H1 (cell line): ENCODE data around the gene AP2A2. TPM values are rescaled to one million over a fixed set of nuclear protein-coding genes. Genes with fewer than 3 reads are reported as not detected.

Experiments
- CTCF ChIA-PET: fragments of 300-600 bp; sonication (Branson Sonifier 250); formaldehyde crosslinking; loops from one replicate; lab custom pipeline; 2021; ENCODE audit not compliant: partially characterized antibody; lab: Charles Lee
- POLR2A ChIA-PET: fragments of 300-600 bp; sonication (Branson Sonifier 250); formaldehyde crosslinking; loops from one replicate; lab custom pipeline; 2021; ENCODE audit warnings: inconsistent platforms; ENCODE audit not compliant: partially characterized antibody; lab: Charles Lee
- DNase-seq, 2 experiments: peaks; one replicate each; pipeline versions ENCODE4 v3.0.0 to v3.0.0-alpha.2; 2010 to 2022; ENCODE audit warnings: low spot score in 2 of 2, low read depth in 1 of 2, mixed read lengths in 1 of 2
- FAIRE-seq: peaks from 2 replicates; lab custom pipeline; 2011; peaks lifted over from hg19 to GRCh38; lab: Jason Lieb, UNC
- H2AFZ ChIP-seq: 2 replicates; pipeline ENCODE4 v1.8.1; 2012; ENCODE audit warnings: low read length, inconsistent platforms
- H2AK5ac ChIP-seq: 2 replicates; pipeline ENCODE4 v1.6.1; 2013; ENCODE audit warnings: low read depth, low read length
- H2BK120ac ChIP-seq: replicated peaks from 2 replicates; pipeline ENCODE3; 2013; ENCODE audit warnings: low read depth, low read length, inconsistent platforms
- H2BK12ac ChIP-seq: 2 replicates; pipeline ENCODE4 v1.6.1; 2013; ENCODE audit warnings: low read depth, low read length
- H2BK15ac ChIP-seq: 2 replicates; pipeline ENCODE4 v1.6.1; 2013; ENCODE audit warnings: low read length
- H2BK20ac ChIP-seq: 2 replicates; pipeline ENCODE4 v1.6.1; 2013; ENCODE audit warnings: low read length
- H2BK5ac ChIP-seq: 2 replicates; pipeline ENCODE4 v1.6.1; 2013; ENCODE audit warnings: low read depth, low read length
- H3K14ac ChIP-seq: 2 replicates; pipeline ENCODE4 v1.6.1; 2013; ENCODE audit warnings: inconsistent platforms; ENCODE audit not compliant: insufficient read length
- H3K18ac ChIP-seq: 2 replicates; pipeline ENCODE4 v1.6.1; 2013; ENCODE audit warnings: low read length; ENCODE audit errors: extremely low read depth
- H3K23ac ChIP-seq: 2 replicates; pipeline ENCODE4 v1.6.1; 2013; ENCODE audit warnings: inconsistent platforms; ENCODE audit not compliant: insufficient read length
- H3K23me2 ChIP-seq: 2 replicates; pipeline ENCODE4 v1.6.1; 2013; ENCODE audit warnings: low read depth, low read length
- H3K27ac ChIP-seq: 2 replicates; pipeline ENCODE4 v1.6.1; 2011; ENCODE audit warnings: low read depth, low read length, inconsistent platforms
- H3K27me3 ChIP-seq, 4 experiments: replicated peaks in 1 of 4; 1 replicate in 1 of 4; 2 replicates in 3 of 4; pipeline versions ENCODE4 v1.6.1 to v1.8.1; 2011 to 2013; ENCODE audit warnings: low read length in 3 of 4, mild to moderate bottlenecking in 3 of 4, inconsistent platforms in 2 of 4, mixed read lengths in 2 of 4, moderate library complexity in 1 of 4; ENCODE audit not compliant: control insufficient read depth in 3 of 4, insufficient read depth in 3 of 4; ENCODE audit errors: extremely low read depth in 1 of 4
- H3K36me3 ChIP-seq, 4 experiments: 2 replicates each; pipeline versions ENCODE4 v1.6.1 to v1.8.1; 2011 to 2013; ENCODE audit warnings: mild to moderate bottlenecking in 4 of 4, low read length in 3 of 4, moderate library complexity in 2 of 4, control low read depth in 1 of 4, inconsistent platforms in 1 of 4; ENCODE audit not compliant: insufficient read depth in 4 of 4, control insufficient read depth in 2 of 4
- H3K4ac ChIP-seq: replicated peaks from 2 replicates; pipeline ENCODE3; 2013; ENCODE audit warnings: low read length, low read depth, mixed read lengths, inconsistent platforms; ENCODE audit not compliant: insufficient read length
- H3K4me1 ChIP-seq, 4 experiments: replicated peaks in 1 of 4; 1 replicate in 1 of 4; 2 replicates in 3 of 4; pipeline versions ENCODE4 v1.6.1 to v1.8.1; 2011 to 2013; ENCODE audit warnings: low read length in 3 of 4, inconsistent platforms in 2 of 4, mixed read lengths in 1 of 4; ENCODE audit not compliant: insufficient read depth in 4 of 4, control insufficient read depth in 3 of 4
- H3K4me2 ChIP-seq, 2 experiments: 2 replicates each; pipeline versions ENCODE4 v1.6.1 to v1.8.1; 2011 to 2013; ENCODE audit warnings: low read depth in 2 of 2, low read length in 2 of 2, control low read depth in 1 of 2, inconsistent platforms in 1 of 2, mild to moderate bottlenecking in 1 of 2; ENCODE audit not compliant: insufficient read depth in 1 of 2
- H3K4me3 ChIP-seq, 4 experiments: fragments of 200-600, 300-600 bp in 1 of 4; sonication (generic), shearing (Covaris generic), sonication (Bioruptor Twin) in 1 of 4; 2 replicates each; pipeline versions ENCODE4 v1.5.1 to v1.8.1; 2011 to 2016; ENCODE audit warnings: low read length in 4 of 4, low read depth in 3 of 4, control low read depth in 2 of 4, inconsistent platforms in 2 of 4, mild to moderate bottlenecking in 2 of 4, mixed read lengths in 1 of 4, moderate library complexity in 1 of 4; ENCODE audit not compliant: insufficient read depth in 2 of 4; ENCODE audit errors: extremely low read depth in 1 of 4
- H3K56ac ChIP-seq: replicated peaks from 2 replicates; pipeline ENCODE3; 2013; ENCODE audit warnings: low read depth, mild to moderate bottlenecking, mixed read lengths, low read length, inconsistent platforms; ENCODE audit not compliant: insufficient read length
- H3K79me1 ChIP-seq: 2 replicates; pipeline ENCODE4 v1.6.1; 2013; ENCODE audit warnings: low read depth, low read length, control low read depth
- H3K79me2 ChIP-seq, 2 experiments: 2 replicates each; pipeline versions ENCODE4 v1.6.1 to v1.8.1; 2012 to 2013; ENCODE audit warnings: low read length in 2 of 2, mild to moderate bottlenecking in 2 of 2, inconsistent platforms in 1 of 2; ENCODE audit not compliant: insufficient read depth in 2 of 2, control insufficient read depth in 1 of 2
- H3K9ac ChIP-seq, 4 experiments: replicated peaks in 1 of 4; 1 replicate in 1 of 4; 2 replicates in 3 of 4; pipeline versions ENCODE4 v1.6.1 to v1.8.1; 2011 to 2013; ENCODE audit warnings: low read depth in 3 of 4, low read length in 3 of 4, control low read depth in 2 of 4, mild to moderate bottlenecking in 2 of 4, moderate library complexity in 2 of 4, inconsistent platforms in 1 of 4; ENCODE audit errors: extremely low read depth in 1 of 4
- H3K9me3 ChIP-seq, 2 experiments: 2 replicates each; pipeline versions ENCODE4 v1.6.1 to v1.8.1; 2012 to 2013; ENCODE audit warnings: mild to moderate bottlenecking in 2 of 2, moderate library complexity in 2 of 2, control low read depth in 1 of 2, inconsistent platforms in 1 of 2, low read depth in 1 of 2, low read length in 1 of 2, mixed read lengths in 1 of 2; ENCODE audit not compliant: insufficient read depth in 2 of 2
- H4K20me1 ChIP-seq, 2 experiments: replicated peaks in 1 of 2; 2 replicates each; pipeline versions ENCODE3 to v1.8.1; 2011 to 2013; ENCODE audit warnings: inconsistent platforms in 2 of 2, low read length in 2 of 2, mild to moderate bottlenecking in 1 of 2; ENCODE audit not compliant: insufficient read depth in 2 of 2, control insufficient read depth in 1 of 2
- H4K5ac ChIP-seq: 2 replicates; pipeline ENCODE4 v1.6.1; 2013; ENCODE audit warnings: low read length, low read depth, mixed read lengths, inconsistent platforms; ENCODE audit not compliant: insufficient read length
- H4K8ac ChIP-seq: 2 replicates; pipeline ENCODE4 v1.8.0; 2013; ENCODE audit warnings: mild to moderate bottlenecking, moderate library complexity, low read length, inconsistent platforms; ENCODE audit not compliant: insufficient read depth; ENCODE audit errors: extremely low read depth
- H4K91ac ChIP-seq: replicated peaks from 2 replicates; pipeline ENCODE3; 2013; ENCODE audit warnings: low read length, mixed read lengths, inconsistent platforms; ENCODE audit not compliant: insufficient read length
- KDM1A ChIP-seq: fragments of 200-600, 300-600 bp; sonication (generic); IDR thresholded peaks from 2 replicates; pipeline ENCODE4 v1.7.1; 2016; ENCODE audit warnings: mild to moderate bottlenecking, low read length, borderline replicate concordance
- SIX5 ChIP-seq: IDR thresholded peaks from 2 replicates; pipeline ENCODE4 v1.6.1; 2011; ENCODE audit warnings: mild to moderate bottlenecking, low read depth, low read length
- WGBS, 2 experiments: shearing (Covaris generic) in 1 of 2; methylation state at CpG; one replicate each; pipeline versions ENCODE4 v1.1.6 to v1.1.7; 2013 to 2015; ENCODE audit warnings: low lambda C conversion rate in 2 of 2, mixed read lengths in 2 of 2, inconsistent platforms in 1 of 2, low coverage in 1 of 2, missing lambda C conversion rate in 1 of 2; ENCODE audit not compliant: insufficient replicate concordance in 2 of 2, insufficient coverage in 1 of 2, insufficient read length in 1 of 2; ENCODE audit errors: extremely low coverage in 1 of 2, missing lambda C conversion rate in 1 of 2; 5-methylcytosine and 5-hydroxymethylcytosine counted together
- polyA plus RNA-seq, 7 experiments: library from polyadenylated mRNA; depleted of rRNA in 3 of 7; stranded (reverse) in 5 of 7; unstranded in 2 of 7; fragments of >200 nt in 5 of 7; fragments of 200-250 nt in 2 of 7; gene quantifications; 1 replicate in 5 of 7; 2 replicates in 1 of 7; 4 replicates in 1 of 7; pipeline versions ENCODE4 v1.2.1 to v1.2.3, GENCODE V29; 2011 to 2013; ENCODE audit warnings: missing spikeins in 2 of 7, mixed read lengths in 2 of 7
- total RNA-seq: library from RNA; stranded (reverse); fragmentation: NEBNext Ultra II Directional; extraction: Animal tissue kit (Norgen Biotek cat#: 25700); gene quantifications from 2 replicates; pipeline ENCODE4 v1.2.1, GENCODE V29; 2021

The AP2A2 gene
- total and polyA plus RNA-seq, 2 of the 8 experiments (the other 6 are each of a cell fraction or from before 2014, with no cell fraction given): 50.0 to 65.0 TPM

- peaks cover 7% of the 10 kb centered on the region for H3K23me2 ChIP-seq
- no peak overlapping the region for H3K4me2 ChIP-seq
- DNase-seq (no peak), FAIRE-seq (no peak)
- no peak overlapping the region for H2AFZ ChIP-seq
- H2BK20ac ChIP-seq: no peak overlapping the region
- WGBS, 2 experiments: 86% methylated on average over 8 of the region's 8 CpGs; no CpG with 5 or more reads in 1 of the 2 experiments
- no peaks in the 10 kb centered on the region for H3K9me3 ChIP-seq
- no peak overlapping the region for H3K14ac ChIP-seq
- no peak overlapping the region for H3K9ac ChIP-seq
- H4K91ac ChIP-seq: no peak overlapping the region
- peaks cover 0 to 12% (median 2%) of the 10 kb centered on the region in 4 experiments; a peak in 3 of 8 replicates for H3K36me3 ChIP-seq
- no peak overlapping the region for H3K23ac ChIP-seq
- peaks cover 0 to 70% of the 10 kb centered on the region in 2 experiments; a peak in 3 of 4 replicates for H3K79me2 ChIP-seq
- no peak overlapping the region for H2AK5ac ChIP-seq
- no peak overlapping the region for H3K27ac ChIP-seq
- H3K18ac ChIP-seq: no peak overlapping the region
- no peak overlapping the region for H3K4me3 ChIP-seq
- no peaks in the 10 kb centered on the region; a peak in 1 of 7 replicates for H3K27me3 ChIP-seq
- POLR2A ChIA-PET: interaction anchor here (0.7 to 1.6 kb wide), 5 partner anchors 10 to 85 kb away, joined by 3 to 7 read pairs (median 3); no protein-coding TSS in a partner anchor
- no peak overlapping the region for H2BK120ac ChIP-seq
- no peak overlapping the region for H2BK12ac ChIP-seq
- no peak overlapping the region for H4K5ac ChIP-seq
- H4K20me1 ChIP-seq: peaks cover 11 to 25% of the 10 kb centered on the region in 2 experiments
- no peak overlapping the region for H3K56ac ChIP-seq
- H3K4me1 ChIP-seq: peaks cover 8 to 18% (median 12%) of the 10 kb centered on the region in 4 experiments
- TF ChIP-seq SIX5 (no peak), KDM1A (no peak)
- TF ChIP-seq, all 59 proteins: peak for 0
- Histone ChIP-seq H3K79me1 (peaks cover 21% of the 10 kb centered on the region), H2BK5ac (no peak overlapping the region), H2BK15ac (no peak overlapping the region), H3K4ac (no peak overlapping the region), H4K8ac (no peak overlapping the region)
- CTCF ChIA-PET: interaction anchor here (0.6 to 7.1 kb wide), 12 partner anchors 9 to 122 kb away, joined by 3 to 48 read pairs (median 4); partner anchors contain the start of gene CHID1
These were observed 3.1 kb downstream of the AP2A2 start for GRCh38 chr11:928786-929185.
